HepG2 (cell line): ENCODE data around the gene ATG4B. TPM values are rescaled to one million over a fixed set of nuclear protein-coding genes. Genes with fewer than 3 reads are reported as not detected.

Experiments used
- ARNT2 ChIP-seq: sonication (generic); formaldehyde crosslinking; IDR thresholded peaks from 2 replicates; pipeline ENCODE4 v1.8.0; 2022; ENCODE audit warnings: mild to moderate bottlenecking, low read depth, missing genetic modification reagents, moderate library complexity
- ATF7 ChIP-seq, 2 experiments: fragments of 450-650 bp in 1 of 2; sonication (generic) in 1 of 2; formaldehyde crosslinking in 1 of 2; IDR thresholded peaks; 2 replicates each; pipeline versions ENCODE4 v1.4.0 to v1.6.1; 2016 to 2020; ENCODE audit warnings: antibody characterized with exemption in 1 of 2, mild to moderate bottlenecking in 1 of 2, missing genetic modification reagents in 1 of 2
- CCDC6 ChIP-seq: sonication (generic); formaldehyde crosslinking; IDR thresholded peaks from 2 replicates; pipeline ENCODE4 v1.8.1; 2022; ENCODE audit warnings: mild to moderate bottlenecking, missing genetic modification reagents, moderate library complexity
- CHD2 ChIP-seq: IDR thresholded peaks from 2 replicates; pipeline ENCODE4 v1.6.1; 2011; ENCODE audit warnings: low read depth, low read length, improper control_type of control experiment
- FOXP4 ChIP-seq: sonication (generic); formaldehyde crosslinking; IDR thresholded peaks from 2 replicates; pipeline ENCODE4 v1.4.0; 2020; ENCODE audit warnings: missing genetic modification reagents
- HNF1B ChIP-seq: sonication (generic); formaldehyde crosslinking; IDR thresholded peaks from 2 replicates; pipeline ENCODE4 v1.5.1; 2020; ENCODE audit warnings: mild to moderate bottlenecking, moderate library complexity, missing genetic modification reagents
- HOMEZ ChIP-seq: IDR thresholded peaks from 2 replicates; pipeline ENCODE4 v1.6.1; 2016; ENCODE audit warnings: low read depth
- NRL ChIP-seq: sonication (generic); formaldehyde crosslinking; IDR thresholded peaks from 2 replicates; pipeline ENCODE4 v1.5.0; 2020; ENCODE audit warnings: missing genetic modification reagents, mild to moderate bottlenecking, moderate library complexity, borderline replicate concordance
- SNAPC2 ChIP-seq: sonication (generic); formaldehyde crosslinking; IDR thresholded peaks from 2 replicates; pipeline ENCODE4 v1.8.1; 2022; ENCODE audit warnings: mild to moderate bottlenecking, missing genetic modification reagents
- TFAP4 ChIP-seq: sonication (generic); IDR thresholded peaks from 2 replicates; pipeline ENCODE4 v1.6.1; 2016; ENCODE audit warnings: low read depth, borderline replicate concordance
- ZBTB26 ChIP-seq: IDR thresholded peaks from 2 replicates; pipeline ENCODE4 v1.6.1; 2016; ENCODE audit warnings: missing compliant biosample characterization, missing genetic modification reagents, borderline replicate concordance
- ZBTB34 ChIP-seq: sonication (generic); formaldehyde crosslinking; IDR thresholded peaks from 2 replicates; pipeline ENCODE4 v1.8.0; 2022; ENCODE audit warnings: mild to moderate bottlenecking, missing genetic modification reagents
- ZFP90 ChIP-seq: sonication (generic); formaldehyde crosslinking; IDR thresholded peaks from 2 replicates; pipeline ENCODE4 v1.8.0; 2022; ENCODE audit warnings: missing genetic modification reagents, mild to moderate bottlenecking, inconsistent platforms, borderline replicate concordance
- ZNF557 ChIP-seq: sonication (generic); formaldehyde crosslinking; IDR thresholded peaks from 2 replicates; pipeline ENCODE4 v1.4.0; 2020; ENCODE audit warnings: missing genetic modification reagents
- ZNF616 ChIP-seq: sonication (generic); formaldehyde crosslinking; IDR thresholded peaks from 2 replicates; pipeline ENCODE4 v1.5.0; 2020; ENCODE audit warnings: low read depth, mild to moderate bottlenecking, missing genetic modification reagents
- ZNF660 ChIP-seq: sonication (generic); formaldehyde crosslinking; IDR thresholded peaks from 2 replicates; pipeline ENCODE4 v1.5.1; 2020; ENCODE audit warnings: mild to moderate bottlenecking, low read depth, missing genetic modification reagents, borderline replicate concordance
- ZNF740 ChIP-seq: sonication (generic); formaldehyde crosslinking; IDR thresholded peaks from 2 replicates; pipeline ENCODE4 v1.4.0; 2020; ENCODE audit warnings: missing genetic modification reagents
- ZNF841 ChIP-seq: sonication (generic); formaldehyde crosslinking; IDR thresholded peaks from 2 replicates; pipeline ENCODE4 v1.8.1; 2023; ENCODE audit warnings: missing genetic modification reagents, borderline replicate concordance
- polyA plus RNA-seq, 8 experiments: library from polyadenylated mRNA; depleted of rRNA in 3 of 8; stranded (reverse) in 7 of 8; unstranded in 1 of 8; fragments of >200 nt; fragmentation: Illumina TruSeq in 4 of 8; extraction: Trizol in 4 of 8; gene quantifications; 2 replicates each; pipeline versions ENCODE4 v1.2.1 to v1.2.3, GENCODE V29; 2011 to 2016; ENCODE audit warnings: low read depth in 4 of 8, missing spikeins in 1 of 8, mixed read lengths in 1 of 8; ENCODE audit not compliant: insufficient read depth in 1 of 8
- total RNA-seq, 5 experiments: library from RNA; depleted of rRNA; stranded (reverse); fragments of >200 nt; fragmentation: Illumina TruSeq; extraction: Trizol; gene quantifications; 2 replicates each; pipeline ENCODE4 v1.2.3, GENCODE V29; 2016; ENCODE audit warnings: low read depth in 1 of 5

ATG4B gene
- total and polyA plus RNA-seq, 2 of the 13 experiments (the other 11 are each of a cell fraction or from before 2014, with no cell fraction given) = 95.5 to 239 TPM

- TF ChIP-seq ZFP90 (CRISPR knock-in tag) = 0 out of 2 replicates have a peak, but pooled peaks have one; percentile 62
- TF ChIP-seq CCDC6 = no peak
- TF ChIP-seq ATF7 (IDR thresholded peaks at IDR 0.05) = no peak
- TF ChIP-seq ATF7 (CRISPR knock-in tag; IDR thresholded peaks at IDR 0.05) = no peak
- no peak for TF ChIP-seq CHD2
- TF ChIP-seq ZBTB26 (CRISPR knock-in tag) = 0 out of 2 replicates have a peak, but pooled peaks have one; percentile 16
- TF ChIP-seq ZNF660 (CRISPR knock-in tag) = no peak
- no peak for TF ChIP-seq ZBTB34 (CRISPR knock-in tag)
- no peak; the same call in 1 of the 2 replicates for TF ChIP-seq ZNF616 (CRISPR knock-in tag)
- peak; percentile 64; the same call in 1 of the 2 replicates for TF ChIP-seq HNF1B (CRISPR knock-in tag)
- no peak for TF ChIP-seq ZNF841 (CRISPR knock-in tag)
- TF ChIP-seq ARNT2 = peak; percentile 50; the same call in 1 of the 2 replicates
- 0 out of 2 replicates have a peak, but pooled peaks have one; percentile 26 for TF ChIP-seq ZNF740 (CRISPR knock-in tag)
- TF ChIP-seq TFAP4 = no peak
- TF ChIP-seq SNAPC2 (CRISPR knock-in tag) = no peak
- TF ChIP-seq FOXP4 (CRISPR knock-in tag) = 0 out of 2 replicates have a peak, but pooled peaks have one; percentile 14
- TF ChIP-seq HOMEZ (CRISPR knock-in tag) = no peak
- TF ChIP-seq ZNF557 = no peak
- peak; percentile 70; the same call in 1 of the 2 replicates for TF ChIP-seq NRL (CRISPR knock-in tag)
Measured at GRCh38 chr2:241636182-241637017, 1.1 kb upstream of the ATG4B start (continued).
